ENCODE data around the gene CDRT15L2.
"Not testable (repeated sequence)": the region's sequence is repeated elsewhere in the genome, so short reads cannot be mapped to it uniquely, and the experiment has no call there.

DNA sequence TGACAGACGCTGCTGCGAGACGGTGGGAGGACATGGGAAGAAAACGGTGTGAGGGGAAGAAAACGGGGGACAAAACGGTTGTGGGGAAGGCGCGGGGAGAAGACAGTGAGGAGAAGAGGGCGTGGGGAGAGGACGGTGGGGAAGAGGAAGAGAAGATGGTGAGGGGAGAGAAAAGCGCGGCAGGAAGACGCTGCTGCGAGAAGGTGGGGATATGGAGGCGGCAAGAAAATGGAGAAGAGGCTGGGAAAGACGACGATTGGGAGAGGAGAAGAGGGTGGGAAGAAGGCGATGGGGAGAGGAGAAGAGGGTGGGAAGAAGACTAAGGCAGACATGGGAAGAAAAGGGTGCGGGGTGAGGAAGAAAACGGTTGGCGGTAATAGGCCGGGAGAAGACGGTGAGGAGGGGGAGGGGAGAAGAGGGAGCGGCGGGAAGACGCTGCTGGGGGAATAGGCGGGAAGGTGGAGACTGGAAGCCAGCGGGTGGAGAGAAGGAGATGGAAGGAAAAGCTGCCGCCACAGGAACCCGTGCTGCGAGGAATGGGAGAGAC is 46.9 kb upstream of the CDRT15L2 start:
- TF ChIP-seq, protein P1, sequence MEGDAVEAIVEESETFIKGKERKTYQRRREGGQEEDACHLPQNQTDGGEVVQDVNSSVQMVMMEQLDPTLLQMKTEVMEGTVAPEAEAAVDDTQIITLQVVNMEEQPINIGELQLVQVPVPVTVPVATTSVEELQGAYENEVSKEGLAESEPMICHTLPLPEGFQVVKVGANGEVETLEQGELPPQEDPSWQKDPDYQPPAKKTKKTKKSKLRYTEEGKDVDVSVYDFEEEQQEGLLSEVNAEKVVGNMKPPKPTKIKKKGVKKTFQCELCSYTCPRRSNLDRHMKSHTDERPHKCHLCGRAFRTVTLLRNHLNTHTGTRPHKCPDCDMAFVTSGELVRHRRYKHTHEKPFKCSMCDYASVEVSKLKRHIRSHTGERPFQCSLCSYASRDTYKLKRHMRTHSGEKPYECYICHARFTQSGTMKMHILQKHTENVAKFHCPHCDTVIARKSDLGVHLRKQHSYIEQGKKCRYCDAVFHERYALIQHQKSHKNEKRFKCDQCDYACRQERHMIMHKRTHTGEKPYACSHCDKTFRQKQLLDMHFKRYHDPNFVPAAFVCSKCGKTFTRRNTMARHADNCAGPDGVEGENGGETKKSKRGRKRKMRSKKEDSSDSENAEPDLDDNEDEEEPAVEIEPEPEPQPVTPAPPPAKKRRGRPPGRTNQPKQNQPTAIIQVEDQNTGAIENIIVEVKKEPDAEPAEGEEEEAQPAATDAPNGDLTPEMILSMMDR (IDR thresholded peaks at IDR 0.05; ENCODE audit: low read depth, low read length, poor library complexity, severe bottlenecking): not testable (repeated sequence)
- not testable (repeated sequence) for TF ChIP-seq EZH2phosphoT487 (IDR thresholded peaks at IDR 0.05; ENCODE audit: borderline replicate concordance, low read length)

All from DOHH2 (cell line).